Measurements from ENCODE around the gene B2M.

Gene B2M

GRCh38 chr15:44715142-44715796, 4.0 kb downstream of the B2M start:
- Histone ChIP-seq H3F3A (ENCODE audit: insufficient read depth, low read length) (peaks cover 81% of the 10 kb centered on the region), H3K9ac (ENCODE audit: low read length) (no peak overlapping the region), H3K4me2 (ENCODE audit: low read depth, low read length) (no peak overlapping the region), H3K4me3 (ENCODE audit: low read length) (no peak overlapping the region), H3K9me3 (replicated peaks; ENCODE audit: insufficient read depth, low read length) (no peaks in the 10 kb centered on the region), H3K27ac (ENCODE audit: low read length) (no peak overlapping the region), H3K36me3 (replicated peaks; ENCODE audit: insufficient read depth, low read length) (peaks cover 32% of the 10 kb centered on the region), H3K79me2 (ENCODE audit: low read length) (peaks cover 59% of the 10 kb centered on the region), H2AFZ (ENCODE audit: low read length) (no peak overlapping the region), H3K9me2 (replicated peaks; ENCODE audit: insufficient read depth, low read length) (no peaks in the 10 kb centered on the region), H3K4me1 (ENCODE audit: low read length) (peaks cover 59% of the 10 kb centered on the region), H3K27me3 (replicated peaks; ENCODE audit: insufficient read depth, low read length) (no peaks in the 10 kb centered on the region), H4K20me1 (ENCODE audit: insufficient read depth, low read length) (peaks cover 44% of the 10 kb centered on the region)
- peak; percentile 4 for DNase-seq
- no peak for TF ChIP-seq EZH2phosphoT487 (IDR thresholded peaks at IDR 0.05; ENCODE audit: low read length)
- no peak for TF ChIP-seq CTCF (IDR thresholded peaks at IDR 0.05; ENCODE audit: low read length)
- no peak for TF ChIP-seq EZH2 (optimal IDR thresholded peaks at IDR 0.05; ENCODE audit: low read depth, low read length)

GRCh38 chr15:44715797-44716334, 4.5 kb downstream of the B2M start:
- Histone ChIP-seq H4K20me1 (ENCODE audit: insufficient read depth, low read length) (peaks cover 44% of the 10 kb centered on the region), H3K79me2 (ENCODE audit: low read length) (peaks cover 57% of the 10 kb centered on the region), H3K9me2 (replicated peaks; ENCODE audit: insufficient read depth, low read length) (no peaks in the 10 kb centered on the region), H3K9ac (ENCODE audit: low read length) (no peak overlapping the region), H3K36me3 (replicated peaks; ENCODE audit: insufficient read depth, low read length) (peaks cover 32% of the 10 kb centered on the region), H3F3A (ENCODE audit: insufficient read depth, low read length) (peaks cover 81% of the 10 kb centered on the region), H3K27ac (ENCODE audit: low read length) (no peak overlapping the region), H3K9me3 (replicated peaks; ENCODE audit: insufficient read depth, low read length) (no peaks in the 10 kb centered on the region), H3K27me3 (replicated peaks; ENCODE audit: insufficient read depth, low read length) (no peaks in the 10 kb centered on the region), H3K4me2 (ENCODE audit: low read depth, low read length) (no peak overlapping the region), H2AFZ (ENCODE audit: low read length) (no peak overlapping the region), H3K4me1 (ENCODE audit: low read length) (peaks cover 65% of the 10 kb centered on the region), H3K4me3 (ENCODE audit: low read length) (no peak overlapping the region)
- peak; percentile 2 for DNase-seq
- TF ChIP-seq EZH2phosphoT487 (IDR thresholded peaks at IDR 0.05; ENCODE audit: low read length) = no peak
- no peak for TF ChIP-seq CTCF (IDR thresholded peaks at IDR 0.05; ENCODE audit: low read length)
- no peak for TF ChIP-seq EZH2 (optimal IDR thresholded peaks at IDR 0.05; ENCODE audit: low read depth, low read length)

GRCh38 chr15:44716983-44717602, 5.8 kb downstream of the B2M start:
- Histone ChIP-seq H3K27ac (ENCODE audit: low read length) (no peak overlapping the region), H3K79me2 (ENCODE audit: low read length) (peaks cover 50% of the 10 kb centered on the region), H3K4me1 (ENCODE audit: low read length) (peaks cover 74% of the 10 kb centered on the region), H3K27me3 (replicated peaks; ENCODE audit: insufficient read depth, low read length) (no peaks in the 10 kb centered on the region), H3F3A (ENCODE audit: insufficient read depth, low read length) (peaks cover 80% of the 10 kb centered on the region), H3K9me3 (replicated peaks; ENCODE audit: insufficient read depth, low read length) (no peaks in the 10 kb centered on the region), H4K20me1 (ENCODE audit: insufficient read depth, low read length) (peaks cover 43% of the 10 kb centered on the region), H3K9me2 (replicated peaks; ENCODE audit: insufficient read depth, low read length) (no peaks in the 10 kb centered on the region), H3K4me2 (ENCODE audit: low read depth, low read length) (no peak overlapping the region), H3K4me3 (ENCODE audit: low read length) (no peak overlapping the region), H2AFZ (ENCODE audit: low read length) (no peak overlapping the region), H3K36me3 (replicated peaks; ENCODE audit: insufficient read depth, low read length) (peaks cover 32% of the 10 kb centered on the region), H3K9ac (ENCODE audit: low read length) (no peak overlapping the region)
- peak; percentile 2 for DNase-seq
- TF ChIP-seq CTCF (IDR thresholded peaks at IDR 0.05; ENCODE audit: low read length) (no peak), EZH2 (optimal IDR thresholded peaks at IDR 0.05; ENCODE audit: low read depth, low read length) (no peak), EZH2phosphoT487 (IDR thresholded peaks at IDR 0.05; ENCODE audit: low read length) (no peak)

Measured in MM.1S (cell line).